RWPE1 (cell line): ENCODE data around the gene PNCK.

ENCODE experiments used
- CTCF ChIA-PET: fragments of 350-600 bp; sonication (Branson Sonifier 250); formaldehyde crosslinking; extraction: SDS; loops from one replicate; lab custom pipeline; 2021; lab: Yijun Ruan, JAX
- POLR2A ChIA-PET: fragments of 400-600 bp; formaldehyde crosslinking; extraction: SDS; loops from one replicate; lab custom pipeline; 2020; ENCODE audit warnings: antibody characterized with exemption; ENCODE audit not compliant: low non-redundant PET; lab: Yijun Ruan, JAX
- DNase-seq: peaks from one replicate; pipeline ENCODE4 v3.0.0; 2012; ENCODE audit warnings: low spot score
- H3K27ac ChIP-seq: fragments of 450-650 bp; 2 replicates; pipeline ENCODE4 v1.5.1; 2017
- TF ChIP-seq, protein P1 (sequence below): fragments of 450-650 bp; conservative IDR thresholded peaks from 2 replicates; pipeline ENCODE4 v1.5.1; 2017; ENCODE audit warnings: low read depth, mild to moderate bottlenecking

PNCK gene

DNA sequence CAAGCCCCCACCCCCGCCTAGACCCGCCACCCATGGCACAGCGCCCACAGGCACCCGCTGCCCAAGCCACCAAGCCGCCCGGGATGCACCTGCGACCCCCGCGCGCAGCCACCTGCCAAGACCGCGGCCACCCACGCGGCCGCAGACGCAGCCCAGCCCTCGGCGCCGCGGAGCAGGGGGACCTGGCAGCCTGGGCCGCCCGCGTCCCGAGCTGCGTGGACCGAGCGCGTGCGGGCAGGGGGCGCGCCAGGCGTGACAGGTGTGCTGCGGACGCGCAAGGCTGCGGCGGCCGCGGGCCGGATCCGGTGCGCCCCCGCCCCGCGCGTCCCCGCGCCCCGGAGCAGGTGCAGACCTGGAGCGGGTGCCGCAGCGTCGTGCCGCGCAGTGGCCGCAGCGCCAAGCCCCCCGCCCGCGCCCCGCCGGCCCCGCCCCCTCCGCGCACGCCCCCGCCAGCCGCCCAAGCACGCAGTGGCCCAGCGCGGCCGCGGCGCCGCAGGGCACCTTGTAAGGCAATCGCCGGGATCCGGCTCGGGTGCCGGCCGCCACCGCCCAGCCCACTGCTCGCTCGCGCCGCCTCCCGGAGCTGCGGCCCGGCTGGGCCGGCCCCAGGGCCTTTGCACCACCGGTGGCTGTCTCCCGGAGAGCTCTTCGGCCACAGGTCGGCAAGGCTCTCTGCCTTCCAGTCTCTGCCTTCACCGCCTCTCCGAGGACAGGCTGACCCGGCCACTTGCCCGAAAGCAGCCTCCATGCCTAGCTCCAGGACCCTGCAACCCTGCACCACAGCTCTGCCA, at the start of gene PNCK:
PNCK (minus strand) TSS at position 386 of the 791 bp plus-strand sequence. CDS start 737 bp downstream, outside the sequence.
- ChIA-PET CTCF (no interaction called here), POLR2A (no interaction called here)
- H3K27ac ChIP-seq: no peak within 1 kb of the TSS
- no peak for DNase-seq
- TF ChIP-seq, protein P1, sequence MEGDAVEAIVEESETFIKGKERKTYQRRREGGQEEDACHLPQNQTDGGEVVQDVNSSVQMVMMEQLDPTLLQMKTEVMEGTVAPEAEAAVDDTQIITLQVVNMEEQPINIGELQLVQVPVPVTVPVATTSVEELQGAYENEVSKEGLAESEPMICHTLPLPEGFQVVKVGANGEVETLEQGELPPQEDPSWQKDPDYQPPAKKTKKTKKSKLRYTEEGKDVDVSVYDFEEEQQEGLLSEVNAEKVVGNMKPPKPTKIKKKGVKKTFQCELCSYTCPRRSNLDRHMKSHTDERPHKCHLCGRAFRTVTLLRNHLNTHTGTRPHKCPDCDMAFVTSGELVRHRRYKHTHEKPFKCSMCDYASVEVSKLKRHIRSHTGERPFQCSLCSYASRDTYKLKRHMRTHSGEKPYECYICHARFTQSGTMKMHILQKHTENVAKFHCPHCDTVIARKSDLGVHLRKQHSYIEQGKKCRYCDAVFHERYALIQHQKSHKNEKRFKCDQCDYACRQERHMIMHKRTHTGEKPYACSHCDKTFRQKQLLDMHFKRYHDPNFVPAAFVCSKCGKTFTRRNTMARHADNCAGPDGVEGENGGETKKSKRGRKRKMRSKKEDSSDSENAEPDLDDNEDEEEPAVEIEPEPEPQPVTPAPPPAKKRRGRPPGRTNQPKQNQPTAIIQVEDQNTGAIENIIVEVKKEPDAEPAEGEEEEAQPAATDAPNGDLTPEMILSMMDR: no peak

DNA sequence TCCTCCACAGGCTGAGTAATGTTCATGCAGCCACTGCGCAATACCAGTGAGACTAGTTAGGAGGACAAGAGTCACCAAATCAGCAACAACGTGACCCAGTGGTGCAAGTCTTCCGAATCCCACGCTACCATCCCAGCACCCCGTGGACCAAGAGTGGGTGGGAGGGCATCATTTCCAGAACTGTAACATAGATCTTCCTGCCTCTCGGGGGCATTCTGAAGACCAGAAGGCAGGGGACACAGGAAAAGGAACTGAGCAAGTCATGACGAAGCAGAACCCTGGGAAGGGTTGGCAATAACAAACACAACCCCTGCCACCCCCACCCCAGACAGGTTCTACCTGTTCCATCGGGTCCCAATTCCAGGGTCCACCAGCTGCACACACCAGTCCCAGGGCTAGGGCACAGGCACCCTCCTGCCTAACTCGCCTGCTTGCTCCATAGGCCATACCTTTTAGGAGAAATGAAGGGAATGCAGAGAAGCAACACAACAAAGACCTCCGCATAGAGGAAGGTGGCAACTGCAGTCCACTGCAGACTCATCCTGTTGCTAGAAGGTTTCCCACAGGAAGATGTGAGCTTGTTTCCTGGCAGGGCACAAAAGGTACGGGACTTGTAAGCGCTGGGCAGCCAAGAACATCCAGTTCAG, 49.2 kb upstream of the PNCK start:
- DNase-seq: no peak
- H3K27ac ChIP-seq: peak overlapping the region; percentile 98
- TF ChIP-seq, protein P1: no peak
- ChIA-PET CTCF (no interaction called here), POLR2A (no interaction called here)

DNA sequence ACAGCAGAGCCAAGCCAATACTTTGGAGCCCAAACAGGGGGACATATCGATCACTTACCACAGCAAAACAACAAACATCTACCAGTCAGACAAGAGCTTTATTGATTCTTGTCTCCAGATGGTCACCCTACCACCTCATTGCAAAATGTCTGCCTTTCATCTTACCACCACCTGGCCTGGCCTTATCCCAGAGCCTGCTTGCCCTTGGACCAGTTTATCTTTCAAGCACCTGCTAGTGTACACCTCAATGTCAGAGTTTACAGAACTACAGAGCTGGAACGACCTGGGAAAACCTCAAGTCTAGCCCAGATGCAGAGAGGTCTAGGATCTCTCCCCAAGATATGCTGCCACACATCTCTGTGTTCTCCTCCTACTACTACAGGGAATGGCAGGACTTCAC, 46.1 kb upstream of the PNCK start:
- ChIA-PET POLR2A (no interaction called here), CTCF (no interaction called here)
- H3K27ac ChIP-seq: peak overlapping the region; percentile 44
- TF ChIP-seq, protein P1: no peak
- DNase-seq: no peak

DNA sequence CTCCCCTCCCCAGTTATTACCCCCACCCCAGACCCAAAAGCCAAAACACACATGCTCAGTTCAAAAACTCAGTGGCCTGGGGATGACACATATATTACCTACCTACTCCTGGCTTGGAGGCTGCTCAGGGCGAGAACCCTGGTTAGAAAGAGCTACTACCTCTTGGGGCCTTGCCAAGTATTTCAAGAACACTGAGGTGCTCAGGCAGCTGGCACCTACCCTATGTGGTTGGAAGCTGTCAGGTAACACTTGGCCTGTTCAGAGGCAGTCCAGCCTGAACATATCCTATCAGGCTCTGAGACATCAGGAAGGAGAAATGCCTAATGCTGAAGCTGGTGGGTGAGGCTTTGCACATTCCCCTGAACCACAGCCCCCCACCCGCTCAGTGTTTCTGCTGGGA, 45.6 kb upstream of the PNCK start:
- H3K27ac ChIP-seq: peak overlapping the region; percentile 44
- CTCF ChIA-PET: no interaction called here
- POLR2A ChIA-PET: no interaction called here
- TF ChIP-seq, protein P1: no peak
- no peak for DNase-seq

DNA sequence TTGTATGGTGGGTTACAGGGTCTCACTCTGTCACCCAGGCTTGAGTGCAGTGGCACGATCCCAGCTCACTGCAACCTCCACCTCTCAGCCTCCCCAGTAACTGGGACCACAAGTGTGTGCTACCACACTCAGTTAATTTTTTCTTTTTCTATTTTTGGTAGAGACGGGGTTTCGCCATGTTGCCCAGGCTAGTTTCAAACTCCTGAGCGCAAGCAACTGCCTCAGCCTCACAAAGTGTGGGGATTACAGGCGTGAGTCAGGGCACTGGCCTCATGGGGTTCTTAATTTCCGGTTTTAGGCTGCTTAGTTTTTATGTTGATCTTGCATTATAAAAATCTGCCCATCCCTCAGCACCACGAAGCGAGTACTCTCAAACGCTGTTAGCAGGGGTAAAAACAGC, 43.8 kb upstream of the PNCK start:
- TF ChIP-seq, protein P1: no peak
- POLR2A ChIA-PET: no interaction called here
- no peak overlapping the region for H3K27ac ChIP-seq
- no peak for DNase-seq
- CTCF ChIA-PET: no interaction called here

DNA sequence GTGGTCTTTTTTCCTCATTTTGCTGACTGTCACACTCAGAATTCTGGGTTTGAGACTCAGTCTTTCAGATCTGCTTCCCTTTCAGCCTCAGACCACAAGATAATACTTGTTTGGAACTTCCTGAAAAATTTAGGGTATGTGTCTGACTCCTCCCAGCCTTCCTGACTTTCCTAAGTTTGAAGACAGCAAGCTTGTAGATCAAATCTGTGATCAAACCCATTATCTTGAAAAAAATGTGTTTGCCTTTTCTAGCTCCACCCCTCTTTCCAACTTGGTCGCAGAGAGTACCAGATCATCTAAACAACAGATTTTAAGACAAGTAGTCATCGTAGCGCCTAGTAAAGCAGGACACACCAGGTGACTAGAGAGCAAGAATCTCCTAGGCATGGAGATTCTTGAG, 40.6 kb upstream of the PNCK start:
- TF ChIP-seq, protein P1: no peak
- CTCF ChIA-PET: no interaction called here
- POLR2A ChIA-PET: no interaction called here
- DNase-seq: no peak
- peak overlapping the region; percentile 43; the same call in 1 of the 2 replicates for H3K27ac ChIP-seq
